SHP77 treated with DMSO at 0.1 percent for 48 hours (cell line): ENCODE data around the gene ARX.

ENCODE experiments used
- DNase-seq: peaks from one replicate; lab custom pipeline; 2025; lab: John Stamatoyannopoulos, UW

Gene ARX

GRCh38 chrX:25016938-25017598, 1.3 kb upstream of the ARX start:
- no peak for DNase-seq

- no peak for DNase-seq
Observed at GRCh38 chrX:25016361-25016671, 551 bp upstream of the ARX start.

- no peak for DNase-seq
Observed at GRCh38 chrX:25014366-25014838, 1.4 kb downstream of the ARX start.

GRCh38 chrX:25013632-25014365, 2.0 kb downstream of the ARX start:
- no peak for DNase-seq

GRCh38 chrX:25012793-25013631, 2.8 kb downstream of the ARX start:
- no peak for DNase-seq

- no peak for DNase-seq
Observed at GRCh38 chrX:25012433-25012735, 3.4 kb downstream of the ARX start.

GRCh38 chrX:25011589-25012432, 4.0 kb downstream of the ARX start:
- DNase-seq = no peak

- DNase-seq = no peak
Observed at GRCh38 chrX:25010784-25011588, 4.8 kb downstream of the ARX start.

GRCh38 chrX:25009407-25009806, 6.4 kb downstream of the ARX start:
- no peak for DNase-seq

- DNase-seq = no peak
Observed at GRCh38 chrX:25007059-25008053, 8.4 kb downstream of the ARX start.

- no peak for DNase-seq
Observed at GRCh38 chrX:25006586-25007058, 9.1 kb downstream of the ARX start.

GRCh38 chrX:25005382-25006185, 10.2 kb downstream of the ARX start:
- DNase-seq = no peak

GRCh38 chrX:25005034-25005381, 10.8 kb downstream of the ARX start:
- DNase-seq = no peak

GRCh38 chrX:25004485-25005032, 11.2 kb downstream of the ARX start:
- no peak for DNase-seq

- no peak for DNase-seq
Observed at GRCh38 chrX:25004040-25004439, 11.7 kb downstream of the ARX start.

GRCh38 chrX:25003066-25003849, 12.5 kb downstream of the ARX start:
- no peak for DNase-seq

- DNase-seq = no peak
Observed at GRCh38 chrX:25002661-25003020, 13.1 kb downstream of the ARX start.
